ENCODE data around the gene ARHGEF25. TPM values are rescaled to one million over a fixed set of nuclear protein-coding genes. Genes with fewer than 3 reads are reported as not detected.

Gene ARHGEF25
- total RNA-seq, 2 experiments from 2014 or later = 2.2 to 2.6 TPM

Other genes starting within 250 kb of the ARHGEF25 start
- gene R3HDM2, start 180.4 kb upstream of the ARHGEF25 start, total RNA-seq = 10 to 100 TPM; 45.9 to 52.5 TPM
- gene INHBC, start 176.7 kb upstream of the ARHGEF25 start, total RNA-seq = not detected
- 1 to 10 TPM; 1.2 to 1.5 TPM for gene INHBE, start 156.1 kb upstream of the ARHGEF25 start, total RNA-seq
- under 1 TPM; 0.40 to 0.73 TPM for gene GLI1, start 151.7 kb upstream of the ARHGEF25 start, total RNA-seq
- gene ARHGAP9, start 131.6 kb upstream of the ARHGEF25 start, total RNA-seq = 100 to 1,000 TPM in 1 of 2 experiments, 10 to 100 TPM in 1; 77.7 to 101 TPM
- 100 to 1,000 TPM; 389 to 583 TPM for gene MARS1, start 123.4 kb upstream of the ARHGEF25 start, total RNA-seq
- 10 to 100 TPM; 31.2 to 32.2 TPM for gene DDIT3, start 90.9 kb upstream of the ARHGEF25 start, total RNA-seq
- gene MBD6, start 88.6 kb upstream of the ARHGEF25 start, total RNA-seq = 10 to 100 TPM; 31.3 to 43.6 TPM
- gene DCTN2, start 64.2 kb upstream of the ARHGEF25 start, total RNA-seq = 10 to 100 TPM; 69.7 to 81.2 TPM
- gene KIF5A, start 61.4 kb upstream of the ARHGEF25 start, total RNA-seq = 1 to 10 TPM; 1.3 to 1.4 TPM
- gene PIP4K2C, start 20.2 kb upstream of the ARHGEF25 start, total RNA-seq = 10 to 100 TPM; 12.1 to 14.9 TPM
- gene DTX3, start 6.6 kb upstream of the ARHGEF25 start, total RNA-seq = 10 to 100 TPM; 16.7 to 17.0 TPM
- gene B4GALNT1, start 21.8 kb downstream of the ARHGEF25 start, total RNA-seq = 1 to 10 TPM; 1.4 to 1.5 TPM
- gene OS9, start 82.7 kb downstream of the ARHGEF25 start, total RNA-seq = 10 to 100 TPM; 61.7 to 63.2 TPM
- 10 to 100 TPM; 28.0 to 46.9 TPM for gene AGAP2, start 127.3 kb downstream of the ARHGEF25 start, total RNA-seq
- 10 to 100 TPM; 13.6 to 15.9 TPM for gene TSPAN31, start 133.6 kb downstream of the ARHGEF25 start, total RNA-seq
- 100 to 1,000 TPM; 132 to 208 TPM for gene CDK4, start 140.9 kb downstream of the ARHGEF25 start, total RNA-seq
- gene MARCHF9, start 143.7 kb downstream of the ARHGEF25 start, total RNA-seq = 10 to 100 TPM; 20.9 to 22.5 TPM
- gene CYP27B1, start 155.6 kb downstream of the ARHGEF25 start, total RNA-seq = 1 to 10 TPM; 6.6 to 6.8 TPM
- 10 to 100 TPM; 31.9 to 33.5 TPM for gene METTL1, start 160.7 kb downstream of the ARHGEF25 start, total RNA-seq
- 1 to 10 TPM; 2.5 to 3.9 TPM for gene EEF1AKMT3, start 161.2 kb downstream of the ARHGEF25 start, total RNA-seq
- 10 to 100 TPM; 30.7 to 56.9 TPM for gene TSFM, start 171.4 kb downstream of the ARHGEF25 start, total RNA-seq
- gene AVIL, start 207.3 kb downstream of the ARHGEF25 start, total RNA-seq = under 1 TPM; 0.53 to 0.75 TPM
- gene CTDSP2, start 235.3 kb downstream of the ARHGEF25 start, total RNA-seq = 10 to 100 TPM; 80.9 to 85.4 TPM

Measured in activated CD4-positive, alpha-beta T cell treated with anti-CD3 and anti-CD28 coated beads for 36 hours (primary cell).